T-helper 17 cell (primary cell): ENCODE data around the gene ADAMTSL1. TPM values are rescaled to one million over a fixed set of nuclear protein-coding genes. Genes with fewer than 3 reads are reported as not detected.

Experiments used
- ATAC-seq: fragments of 150-1000 bp; cut with Tn5 transposase; 2 replicates; pipeline ENCODE4 v1.10.0; 2021; ENCODE audit warnings: mild to moderate bottlenecking, moderate library complexity
- DNase-seq, 3 donors: peaks; one replicate each; pipeline versions ENCODE4 v3.0.0 to v3.0.0-alpha.2; 2020 to 2021
- H3K9me3 ChIP-seq: one replicate; pipeline ENCODE4 v1.7.0; 2013; ENCODE audit warnings: low read length, mild to moderate bottlenecking; ENCODE audit not compliant: control insufficient read depth, poor library complexity, severe bottlenecking
- H3K27ac Mint-ChIP-seq: one replicate; pipeline ENCODE4 v1.8.0; 2022; ENCODE audit warnings: mild to moderate bottlenecking, moderate library complexity, mixed read lengths
- H3K27me3 Mint-ChIP-seq: one replicate; pipeline ENCODE4 v1.8.0; 2022; ENCODE audit warnings: mixed read lengths
- H3K36me3 Mint-ChIP-seq: one replicate; pipeline ENCODE4 v1.8.0; 2022; ENCODE audit warnings: low read depth, mixed read lengths
- H3K4me1 Mint-ChIP-seq: one replicate; pipeline ENCODE4 v1.8.0; 2022; ENCODE audit warnings: mild to moderate bottlenecking, mixed read lengths
- H3K4me3 Mint-ChIP-seq: one replicate; pipeline ENCODE4 v1.8.0; 2022; ENCODE audit warnings: mild to moderate bottlenecking, moderate library complexity, mixed read lengths
- total RNA-seq, 4 donors: library from RNA in 2 of 4; stranded (reverse) in 2 of 4; gene quantifications; one replicate each; pipeline ENCODE4 v1.2.3 and lab custom pipeline; 2022 to 2026

ADAMTSL1 gene
- total RNA-seq, 2 donors from 2014 or later, result not detected

DNA sequence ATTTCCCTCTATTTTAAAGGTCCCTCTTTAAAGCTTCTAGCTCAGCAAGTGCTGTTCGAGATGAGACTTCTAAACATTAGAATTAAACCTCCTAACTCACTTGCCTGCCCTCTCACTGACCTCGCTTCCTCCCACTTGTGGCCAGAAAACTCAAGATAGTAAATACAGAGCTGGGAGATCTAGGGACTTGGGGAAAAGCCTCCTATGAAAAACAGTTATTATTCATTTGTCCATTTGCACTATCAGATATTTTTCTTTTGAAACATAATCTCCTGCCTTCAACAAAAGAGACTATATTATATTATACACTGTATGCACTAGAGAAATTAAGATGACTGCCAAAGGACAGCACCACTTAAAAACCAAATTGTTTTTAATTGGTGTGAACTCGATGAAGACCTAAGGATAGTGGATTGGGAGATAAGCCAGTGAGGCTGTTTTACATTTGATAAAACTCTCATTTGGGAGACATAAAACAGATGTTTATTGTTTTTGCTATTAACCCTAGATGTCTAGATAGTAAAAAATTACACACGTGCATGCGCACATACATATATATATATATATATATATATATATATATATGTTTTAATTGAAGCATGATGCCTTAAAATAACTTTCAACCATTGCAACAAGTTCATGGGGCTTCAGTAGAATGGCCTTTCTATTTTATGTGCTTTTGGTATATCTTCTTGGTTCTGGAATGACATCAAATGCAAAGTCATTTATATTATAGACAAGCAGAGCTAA lies 229.4 kb downstream of the ADAMTSL1 start:
- Mint-ChIP-seq H3K27me3 (peaks cover 14% of the 10 kb centered on the region), H3K27ac (no peak overlapping the region), H3K4me1 (no peaks in the 10 kb centered on the region), H3K4me3 (no peak overlapping the region), H3K36me3 (no peaks in the 10 kb centered on the region)
- H3K9me3 ChIP-seq, result no peaks in the 10 kb centered on the region
- DNase-seq, result no peak
- ATAC-seq, result no peak

DNA sequence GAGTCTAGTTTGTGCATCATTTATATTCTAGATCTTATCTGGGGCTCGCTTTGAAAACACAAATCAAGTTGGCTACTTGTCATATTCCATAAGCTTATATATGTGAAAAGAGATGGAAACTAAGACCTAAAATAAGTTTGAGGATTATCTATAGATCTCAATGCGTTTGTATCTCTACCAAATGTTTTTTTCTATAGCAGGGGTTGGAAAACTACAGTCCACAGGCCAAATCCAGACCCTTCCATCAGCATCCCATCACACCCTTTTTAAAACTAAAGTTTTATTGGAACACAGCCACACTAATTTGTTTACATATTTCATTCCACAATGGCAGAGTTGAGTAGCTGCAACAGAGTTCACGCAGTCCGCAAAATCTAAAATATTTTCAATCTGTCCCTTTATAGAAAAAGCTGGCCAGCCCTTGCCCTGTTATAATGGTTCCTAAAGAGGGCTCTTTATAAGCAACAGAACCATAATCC lies 230.0 kb downstream of the ADAMTSL1 start:
- H3K4me1 Mint-ChIP-seq, result no peaks in the 10 kb centered on the region
- H3K27me3 Mint-ChIP-seq, result peaks cover 14% of the 10 kb centered on the region
- H3K27ac Mint-ChIP-seq, result no peak overlapping the region
- H3K36me3 Mint-ChIP-seq, result no peaks in the 10 kb centered on the region
- DNase-seq, result no peak
- H3K4me3 Mint-ChIP-seq, result no peak overlapping the region
- ATAC-seq, result no peak
- no peaks in the 10 kb centered on the region for H3K9me3 ChIP-seq

DNA sequence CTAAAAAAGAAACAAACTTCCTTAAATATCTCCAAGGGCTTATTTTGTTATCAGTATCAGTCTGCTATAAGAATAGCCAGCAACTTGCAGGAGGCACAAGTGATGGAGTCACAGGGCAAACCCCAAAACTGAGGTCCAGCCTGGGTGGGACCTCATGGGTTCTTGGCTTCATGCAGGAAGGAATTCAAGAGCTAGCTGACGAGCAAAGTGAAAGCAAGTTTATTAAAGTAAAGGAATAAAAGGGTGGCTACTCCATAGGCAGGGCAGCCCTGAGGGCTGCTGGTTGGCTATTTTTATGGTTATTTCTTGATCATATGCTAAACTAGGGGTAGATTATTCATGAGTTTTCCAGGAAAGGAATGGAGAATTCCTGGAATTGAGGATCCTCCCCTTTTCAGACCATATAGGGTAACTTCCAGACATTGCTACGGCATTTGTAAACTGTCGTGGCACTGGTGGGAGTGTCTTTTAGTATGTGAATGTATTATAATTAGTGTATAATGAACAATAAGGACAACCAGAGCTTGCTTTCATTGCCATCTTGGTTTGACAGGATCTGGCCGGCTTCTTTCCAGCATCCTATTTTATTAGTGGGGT lies 231.9 kb downstream of the ADAMTSL1 start:
- no peaks in the 10 kb centered on the region for H3K4me1 Mint-ChIP-seq
- H3K27me3 Mint-ChIP-seq, result peaks cover 21% of the 10 kb centered on the region
- no peak overlapping the region for H3K27ac Mint-ChIP-seq
- H3K9me3 ChIP-seq, result no peaks in the 10 kb centered on the region
- DNase-seq (no peak), ATAC-seq (no peak)
- H3K36me3 Mint-ChIP-seq, result no peaks in the 10 kb centered on the region
- H3K4me3 Mint-ChIP-seq, result no peak overlapping the region

DNA sequence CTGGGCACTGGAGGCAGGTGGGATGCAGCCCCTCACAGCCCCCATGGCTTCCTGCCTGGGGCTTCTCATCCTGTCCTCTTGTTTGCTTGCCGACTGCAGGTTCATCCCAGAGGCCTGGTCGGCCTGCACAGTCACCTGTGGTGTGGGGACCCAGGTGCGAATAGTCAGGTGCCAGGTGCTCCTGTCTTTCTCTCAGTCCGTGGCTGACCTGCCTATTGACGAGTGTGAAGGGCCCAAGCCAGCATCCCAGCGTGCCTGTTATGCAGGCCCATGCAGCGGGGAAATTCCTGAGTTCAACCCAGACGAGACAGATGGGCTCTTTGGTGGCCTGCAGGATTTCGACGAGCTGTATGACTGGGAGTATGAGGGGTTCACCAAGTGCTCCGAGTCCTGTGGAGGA lies 232.7 kb downstream of the ADAMTSL1 start:
- Mint-ChIP-seq H3K4me3 (no peak overlapping the region), H3K27me3 (peaks cover 21% of the 10 kb centered on the region), H3K4me1 (no peaks in the 10 kb centered on the region), H3K27ac (no peak overlapping the region), H3K36me3 (no peaks in the 10 kb centered on the region)
- no peak for ATAC-seq
- H3K9me3 ChIP-seq, result no peaks in the 10 kb centered on the region
- DNase-seq, result no peak

DNA sequence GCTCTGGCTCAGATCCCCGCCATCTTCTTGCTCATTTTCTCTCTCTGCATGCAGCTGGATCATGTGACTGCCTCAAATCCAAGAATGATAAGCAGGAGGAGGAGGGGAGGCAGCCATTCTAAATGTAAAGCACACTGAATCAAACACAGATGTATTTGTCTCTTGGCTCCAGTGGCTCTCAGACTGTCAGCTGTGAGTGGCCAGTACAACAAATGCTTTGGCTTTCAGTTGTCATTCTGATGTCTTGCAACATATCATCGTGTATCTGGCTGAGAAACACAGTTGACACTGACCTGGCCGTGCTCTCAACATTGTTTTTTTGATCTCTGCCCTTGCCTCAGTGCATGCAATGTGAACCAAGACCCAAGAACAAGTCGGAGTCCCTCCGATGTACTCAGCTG lies 233.1 kb downstream of the ADAMTSL1 start:
- Mint-ChIP-seq H3K36me3 (no peaks in the 10 kb centered on the region), H3K27me3 (peaks cover 21% of the 10 kb centered on the region), H3K4me3 (no peak overlapping the region), H3K4me1 (no peaks in the 10 kb centered on the region), H3K27ac (no peak overlapping the region)
- DNase-seq (no peak), ATAC-seq (no peak)
- H3K9me3 ChIP-seq, result no peaks in the 10 kb centered on the region

DNA sequence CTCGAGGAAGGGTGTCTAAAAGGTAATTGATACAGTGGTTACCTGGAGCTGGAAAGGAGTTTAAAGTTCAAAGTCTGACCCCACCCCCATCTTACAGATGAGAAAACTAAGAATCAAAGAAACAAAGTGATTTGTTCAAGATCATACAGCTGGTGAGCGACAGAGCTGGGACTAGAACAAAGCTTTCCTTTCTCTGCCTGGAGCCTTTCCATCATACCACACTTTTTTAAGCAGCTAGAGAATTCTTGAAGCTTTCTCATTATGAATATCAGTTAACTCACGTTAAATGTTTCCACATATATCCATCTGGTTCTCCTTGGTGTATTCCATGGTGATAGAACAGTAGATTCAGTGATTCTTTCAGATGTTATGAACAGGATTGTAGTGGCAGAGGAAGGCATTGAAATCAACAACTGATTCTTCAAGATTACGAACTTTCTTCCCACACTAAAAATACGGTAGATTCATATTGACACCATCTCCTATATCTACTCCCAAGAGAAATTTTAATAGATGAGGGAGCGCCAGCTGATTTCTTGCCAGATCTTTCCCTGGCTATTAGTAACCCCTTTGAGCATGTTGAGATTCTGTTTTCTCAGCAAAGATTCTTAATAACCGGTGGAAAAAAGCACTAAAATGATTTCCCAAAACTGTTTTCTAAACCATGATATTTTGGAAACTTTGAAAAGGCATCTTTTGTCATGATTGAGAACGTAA lies 233.7 kb downstream of the ADAMTSL1 start:
- H3K9me3 ChIP-seq, result no peaks in the 10 kb centered on the region
- H3K27ac Mint-ChIP-seq, result peak overlapping the region; percentile 21
- H3K4me3 Mint-ChIP-seq, result no peak overlapping the region
- no peak for ATAC-seq
- no peaks in the 10 kb centered on the region for H3K36me3 Mint-ChIP-seq
- H3K4me1 Mint-ChIP-seq, result no peaks in the 10 kb centered on the region
- no peak for DNase-seq
- peaks cover 21% of the 10 kb centered on the region for H3K27me3 Mint-ChIP-seq

DNA sequence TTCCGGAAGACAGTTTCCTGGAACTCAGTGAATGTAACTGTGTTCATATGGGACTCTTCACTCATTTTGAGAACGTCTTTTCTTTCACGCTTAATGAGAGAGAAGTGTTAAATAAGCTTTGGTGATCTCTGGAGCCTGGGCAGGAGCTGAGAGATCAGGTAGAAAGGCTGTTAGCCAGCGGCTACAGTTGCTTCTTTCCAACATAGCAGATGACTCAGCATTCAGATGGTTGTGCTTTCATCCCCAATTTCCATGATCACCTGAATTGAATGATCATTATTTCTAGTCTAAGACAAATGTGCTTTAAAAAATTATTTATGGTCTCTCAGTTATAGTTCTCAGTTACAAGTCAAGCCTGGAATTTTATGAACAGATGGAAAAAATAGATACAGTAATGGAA lies 234.5 kb downstream of the ADAMTSL1 start:
- H3K36me3 Mint-ChIP-seq, result no peaks in the 10 kb centered on the region

DNA sequence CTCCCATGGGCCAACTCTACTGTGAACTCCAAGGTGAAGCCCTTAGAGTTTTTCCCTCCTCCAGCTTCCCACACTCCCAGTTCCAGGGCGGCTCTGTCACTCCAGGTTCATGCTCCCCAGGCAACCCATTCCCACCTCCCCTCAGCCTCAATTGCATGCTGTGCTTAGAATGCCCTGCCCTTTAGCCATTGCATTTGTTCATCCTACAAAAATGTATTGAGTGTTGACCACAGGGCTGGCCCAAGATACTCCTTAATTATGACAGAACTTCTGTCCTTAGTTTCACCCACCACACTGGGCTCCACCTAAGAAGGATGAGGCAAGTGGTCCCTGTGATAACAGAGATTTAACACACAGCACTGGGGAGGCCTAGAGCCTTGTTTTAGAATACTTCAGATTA lies 236.1 kb downstream of the ADAMTSL1 start:
- Mint-ChIP-seq H3K27ac (no peak overlapping the region), H3K27me3 (peaks cover 21% of the 10 kb centered on the region), H3K4me3 (no peak overlapping the region), H3K36me3 (no peaks in the 10 kb centered on the region), H3K4me1 (no peaks in the 10 kb centered on the region)
- ATAC-seq, result no peak
- no peaks in the 10 kb centered on the region for H3K9me3 ChIP-seq
- no peak for DNase-seq

More for the DNA sequence above, 234.5 kb downstream of the ADAMTSL1 start:
- Mint-ChIP-seq H3K4me3 (no peak overlapping the region), H3K27ac (no peak overlapping the region), H3K4me1 (no peaks in the 10 kb centered on the region), H3K27me3 (peaks cover 21% of the 10 kb centered on the region)
- no peaks in the 10 kb centered on the region for H3K9me3 ChIP-seq
- ATAC-seq, result no peak
- no peak for DNase-seq

DNA sequence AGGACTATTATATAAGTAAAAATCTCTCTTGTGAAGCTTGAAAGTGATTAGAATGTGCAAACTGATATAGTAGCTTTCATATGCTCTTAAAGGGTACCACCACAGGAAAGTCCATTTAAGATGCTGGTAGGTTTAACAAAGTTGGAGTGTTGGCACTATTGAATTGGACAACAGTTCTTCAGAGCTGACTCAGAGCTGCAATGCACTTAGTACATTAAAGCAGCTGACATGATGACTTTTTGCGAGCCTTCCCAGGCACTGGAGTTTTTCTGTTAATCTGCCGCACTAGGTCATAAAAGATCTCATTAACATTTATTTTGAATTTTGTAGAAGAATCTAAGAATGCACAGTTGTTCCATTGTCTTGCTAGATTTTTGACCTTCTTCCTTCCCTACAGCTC lies 243.8 kb downstream of the ADAMTSL1 start:
- Mint-ChIP-seq H3K4me3 (no peak overlapping the region), H3K4me1 (no peaks in the 10 kb centered on the region), H3K27ac (no peak overlapping the region), H3K27me3 (no peaks in the 10 kb centered on the region), H3K36me3 (no peaks in the 10 kb centered on the region)
- ATAC-seq (no peak), DNase-seq (no peak)
- H3K9me3 ChIP-seq, result no peaks in the 10 kb centered on the region

DNA sequence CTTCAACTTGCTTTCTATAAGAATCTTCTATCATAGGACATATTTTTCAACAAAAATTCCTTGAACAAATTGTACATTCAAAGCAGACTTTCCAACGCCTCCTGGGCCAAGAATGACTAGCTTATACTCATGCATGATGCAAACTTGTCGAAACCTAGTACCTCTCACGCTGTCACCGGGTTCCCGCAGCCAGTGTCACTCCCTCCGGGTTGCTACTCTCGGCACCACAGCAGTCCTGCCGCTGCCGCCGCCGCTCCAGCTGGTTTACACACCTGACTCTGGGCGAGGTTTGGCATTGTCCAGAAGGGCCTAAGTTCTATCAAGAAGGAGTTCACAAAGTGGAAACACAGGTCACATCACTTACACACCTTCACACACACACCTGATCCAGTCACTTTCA lies 244.4 kb downstream of the ADAMTSL1 start:
- Mint-ChIP-seq H3K4me3 (no peak overlapping the region), H3K27ac (no peak overlapping the region), H3K27me3 (no peaks in the 10 kb centered on the region), H3K36me3 (no peaks in the 10 kb centered on the region), H3K4me1 (no peaks in the 10 kb centered on the region)
- ATAC-seq (no peak), DNase-seq (no peak)
- H3K9me3 ChIP-seq, result no peaks in the 10 kb centered on the region

DNA sequence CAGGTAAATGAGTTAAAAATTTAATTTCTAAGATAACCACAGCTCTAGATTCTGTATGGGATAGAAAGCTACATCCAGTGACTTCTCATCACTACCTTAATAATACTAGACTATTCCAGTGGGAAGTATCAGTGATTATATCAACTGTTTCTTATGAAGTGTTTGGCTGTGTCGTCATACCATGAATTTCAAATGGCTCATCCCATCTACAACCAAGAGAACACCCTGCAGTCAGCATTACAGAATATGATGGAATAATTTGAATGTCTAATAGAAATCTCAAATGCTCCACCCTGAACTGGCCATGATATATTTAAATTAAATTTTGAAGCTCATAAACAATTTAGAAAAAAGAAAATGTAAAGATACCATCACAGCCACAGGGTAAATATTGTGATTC lies 245.0 kb downstream of the ADAMTSL1 start:
- Mint-ChIP-seq H3K27ac (no peak overlapping the region), H3K4me3 (no peak overlapping the region), H3K27me3 (no peaks in the 10 kb centered on the region), H3K36me3 (no peaks in the 10 kb centered on the region), H3K4me1 (no peaks in the 10 kb centered on the region)
- ATAC-seq (no peak), DNase-seq (no peak)
- no peaks in the 10 kb centered on the region for H3K9me3 ChIP-seq

DNA sequence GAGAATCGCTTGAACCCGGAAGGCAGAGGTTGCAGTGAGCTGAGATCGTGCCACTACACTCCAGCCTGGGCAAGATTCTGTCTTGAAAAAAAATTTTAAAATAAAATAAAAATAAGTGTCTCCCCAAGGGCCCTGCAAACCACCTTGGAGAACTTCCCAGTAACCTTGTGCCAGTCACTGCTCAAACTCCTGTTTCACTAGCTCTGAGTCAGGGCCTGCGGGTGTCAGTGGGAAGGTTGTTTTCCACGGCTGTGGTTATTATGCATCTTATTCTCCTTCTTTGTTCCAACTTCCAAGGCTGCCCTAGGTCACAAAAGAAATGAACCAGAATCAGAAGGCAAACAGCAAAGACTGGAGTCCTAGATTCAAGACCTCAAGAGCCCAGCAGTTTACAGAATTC lies 246.7 kb downstream of the ADAMTSL1 start:
- ATAC-seq (no peak), DNase-seq (no peak)
- H3K27ac Mint-ChIP-seq, result no peak overlapping the region
- H3K4me1 Mint-ChIP-seq, result no peaks in the 10 kb centered on the region
- H3K9me3 ChIP-seq, result no peaks in the 10 kb centered on the region
- no peak overlapping the region for H3K4me3 Mint-ChIP-seq
- H3K36me3 Mint-ChIP-seq, result no peaks in the 10 kb centered on the region
- H3K27me3 Mint-ChIP-seq, result peaks cover 5% of the 10 kb centered on the region

DNA sequence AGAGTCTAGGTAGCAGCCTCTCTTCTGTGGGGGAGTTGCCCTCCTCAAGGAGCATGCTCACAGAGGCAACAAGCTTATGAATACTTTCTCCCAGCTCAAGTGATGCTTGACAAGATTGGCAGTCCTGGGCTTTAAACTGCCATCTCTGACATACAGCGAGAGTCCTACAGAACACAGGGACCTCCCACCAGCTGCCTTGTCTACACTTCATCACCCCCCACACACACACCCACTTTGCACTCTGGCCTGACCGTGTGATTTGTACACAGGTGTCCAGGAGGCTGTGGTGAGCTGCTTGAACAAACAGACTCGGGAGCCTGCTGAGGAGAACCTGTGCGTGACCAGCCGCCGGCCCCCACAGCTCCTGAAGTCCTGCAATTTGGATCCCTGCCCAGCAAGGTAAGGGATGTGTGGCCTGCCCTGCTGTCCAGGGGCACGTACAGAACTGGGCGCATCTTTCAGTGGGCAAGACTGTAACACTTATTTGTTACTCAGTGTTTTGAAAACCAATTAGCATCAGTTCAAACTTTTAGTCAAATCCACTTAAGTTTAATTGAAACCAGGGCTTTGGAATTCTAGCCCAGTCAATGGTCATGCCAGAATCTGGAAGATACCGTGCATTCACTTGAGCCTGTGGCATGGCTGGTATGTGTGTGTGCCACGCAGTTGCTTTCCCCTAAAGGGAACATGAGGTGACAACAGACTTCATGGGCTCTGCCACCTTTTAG lies 247.5 kb downstream of the ADAMTSL1 start:
- Mint-ChIP-seq H3K36me3 (no peaks in the 10 kb centered on the region), H3K27me3 (peaks cover 5% of the 10 kb centered on the region), H3K27ac (no peak overlapping the region), H3K4me1 (no peaks in the 10 kb centered on the region), H3K4me3 (no peak overlapping the region)
- no peaks in the 10 kb centered on the region for H3K9me3 ChIP-seq
- no peak for DNase-seq
- no peak for ATAC-seq
